ENCODE measurements around the gene VAT1L.
A peak's percentile ranks its signal among the peaks of the same experiment; 100 is the strongest.

Gene VAT1L, protein sequence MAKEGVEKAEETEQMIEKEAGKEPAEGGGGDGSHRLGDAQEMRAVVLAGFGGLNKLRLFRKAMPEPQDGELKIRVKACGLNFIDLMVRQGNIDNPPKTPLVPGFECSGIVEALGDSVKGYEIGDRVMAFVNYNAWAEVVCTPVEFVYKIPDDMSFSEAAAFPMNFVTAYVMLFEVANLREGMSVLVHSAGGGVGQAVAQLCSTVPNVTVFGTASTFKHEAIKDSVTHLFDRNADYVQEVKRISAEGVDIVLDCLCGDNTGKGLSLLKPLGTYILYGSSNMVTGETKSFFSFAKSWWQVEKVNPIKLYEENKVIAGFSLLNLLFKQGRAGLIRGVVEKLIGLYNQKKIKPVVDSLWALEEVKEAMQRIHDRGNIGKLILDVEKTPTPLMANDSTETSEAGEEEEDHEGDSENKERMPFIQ

DNA sequence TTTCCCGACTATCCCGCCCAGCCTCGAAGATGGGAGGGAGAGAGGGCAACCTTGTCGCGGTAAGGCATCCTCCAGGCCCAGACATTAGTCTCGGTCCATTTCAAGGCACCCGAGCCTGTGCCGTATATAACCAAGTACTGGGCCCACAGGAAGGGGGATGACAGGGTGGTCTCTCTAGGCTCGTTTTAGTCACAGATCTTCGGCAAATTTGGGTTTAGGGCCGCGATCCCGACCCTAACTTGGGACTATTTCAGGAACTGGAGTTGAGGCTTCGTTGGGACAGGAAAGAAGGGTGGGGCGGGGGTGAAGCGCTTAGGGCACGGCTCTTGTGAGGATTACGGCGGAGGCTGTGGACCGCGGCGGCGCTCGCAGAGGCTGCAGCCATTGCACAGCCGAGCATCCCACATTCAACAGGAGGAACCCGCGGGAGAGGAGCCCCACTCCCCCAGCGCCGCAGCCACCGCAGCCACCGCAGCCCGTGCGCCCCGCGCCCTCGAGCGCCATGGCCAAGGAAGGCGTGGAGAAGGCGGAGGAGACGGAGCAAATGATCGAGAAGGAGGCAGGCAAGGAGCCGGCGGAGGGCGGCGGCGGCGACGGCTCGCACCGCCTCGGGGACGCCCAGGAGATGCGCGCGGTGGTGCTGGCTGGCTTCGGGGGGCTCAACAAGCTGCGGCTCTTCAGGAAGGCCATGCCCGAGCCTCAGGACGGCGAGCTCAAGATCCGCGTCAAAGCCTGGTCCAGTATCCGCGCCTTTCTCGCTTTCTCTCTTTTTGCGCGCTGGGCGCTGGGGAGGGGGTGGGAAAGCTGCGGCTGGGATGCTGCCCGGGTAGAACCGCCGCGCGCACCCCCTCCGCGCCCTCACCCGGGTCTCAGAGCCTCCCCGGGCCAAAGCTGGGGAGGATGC is at the start of gene VAT1L:
Gene VAT1L (plus strand): TSS at position 384 of the 904 bp plus-strand sequence. CDS start 119 bp downstream, at position 503.
- no peak for DNase-seq

DNA sequence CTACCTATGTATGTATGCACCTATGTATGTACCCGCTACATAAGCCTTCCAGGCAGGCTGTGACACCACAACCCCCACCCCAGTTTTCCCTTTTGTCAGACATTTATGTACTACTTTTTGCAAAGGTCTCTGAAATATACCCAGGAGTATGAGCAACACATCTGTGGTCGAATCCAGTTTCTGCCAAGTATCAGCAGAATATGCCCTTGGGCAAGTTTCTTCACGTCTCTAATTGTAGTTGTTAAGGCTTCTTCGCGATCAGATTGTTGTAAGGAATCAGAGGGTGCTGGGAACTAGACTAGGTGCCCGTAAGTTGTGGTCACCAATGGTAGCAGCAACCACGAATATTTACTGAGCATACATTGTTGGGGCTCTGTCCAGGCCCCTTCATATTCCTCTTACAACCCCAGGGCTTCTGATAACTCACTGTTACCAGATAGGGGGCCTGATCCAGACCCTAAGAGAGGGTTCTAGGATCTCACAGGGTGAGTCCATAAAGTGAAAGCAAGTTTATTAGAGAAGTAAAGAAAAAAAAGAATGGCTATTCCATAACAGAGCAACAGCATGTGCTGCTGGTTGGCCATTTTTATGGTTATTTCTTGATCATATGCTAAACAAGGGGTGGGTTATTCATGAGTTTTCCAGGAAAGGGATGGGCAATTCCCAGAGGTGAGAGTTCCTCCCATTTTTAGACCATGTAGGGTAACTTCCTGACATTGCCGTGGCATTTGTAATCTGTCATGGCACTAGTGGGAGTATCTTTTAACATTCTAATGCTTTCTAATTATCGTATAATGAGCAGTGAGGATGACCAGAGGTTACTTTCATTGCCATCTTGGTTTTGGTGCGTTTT is 49.4 kb upstream of the VAT1L start:
- DNase-seq, result no peak

DNA sequence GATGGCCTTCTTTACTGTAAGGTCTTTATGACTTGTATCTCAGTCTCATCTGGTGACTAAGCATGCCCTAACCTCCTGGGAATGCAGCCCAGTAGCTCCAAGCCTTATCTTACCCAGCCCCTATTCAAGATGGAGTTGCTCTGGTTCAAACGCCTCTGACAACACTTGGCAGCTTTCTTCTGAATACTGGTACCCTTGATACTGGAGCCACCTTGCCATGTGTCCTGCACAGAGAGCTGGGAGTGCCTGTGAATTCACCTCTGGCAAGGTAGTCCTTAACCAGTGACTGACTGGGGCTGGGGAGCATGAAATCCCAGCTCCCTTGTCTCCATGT is 48.8 kb upstream of the VAT1L start:
- DNase-seq, result no peak

DNA sequence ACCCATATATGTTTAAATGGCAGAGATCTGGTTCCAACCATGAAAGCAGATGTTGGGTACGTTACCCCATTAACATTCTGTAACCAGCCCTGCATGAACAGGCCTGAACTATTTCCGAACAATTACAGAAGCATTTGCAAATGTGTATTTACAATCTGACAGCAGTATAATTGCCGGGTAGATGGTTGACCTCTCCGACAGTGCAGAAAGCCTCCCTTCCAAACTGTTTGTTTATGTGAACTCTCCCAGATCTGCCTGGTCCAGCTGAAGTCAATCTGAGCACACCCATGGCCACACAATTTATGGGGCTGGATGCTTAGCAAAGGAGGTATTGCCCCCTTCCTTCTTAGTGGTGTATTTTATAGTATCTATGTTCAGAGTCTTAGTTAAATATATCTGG is 44.2 kb upstream of the VAT1L start:
- peak; percentile 33 for DNase-seq

DNA sequence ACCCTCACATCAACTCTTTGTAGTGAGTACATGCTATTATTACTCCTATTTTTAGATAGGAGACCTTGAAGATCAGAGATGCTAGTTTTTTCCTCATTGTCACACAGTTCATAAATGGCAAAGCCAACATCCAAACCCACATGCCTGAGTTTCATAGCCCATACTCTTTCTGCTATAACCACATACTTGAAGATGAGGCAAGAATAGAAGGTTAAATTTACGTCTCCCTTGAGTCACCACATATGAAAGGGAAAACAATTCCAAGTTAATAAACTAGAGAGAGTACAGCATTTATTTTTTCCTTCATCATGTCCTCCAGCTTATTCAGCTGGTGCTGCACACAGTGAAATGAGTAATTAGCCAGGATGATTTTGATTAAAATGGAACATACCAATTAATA is 42.4 kb upstream of the VAT1L start:
- DNase-seq, result no peak

DNA sequence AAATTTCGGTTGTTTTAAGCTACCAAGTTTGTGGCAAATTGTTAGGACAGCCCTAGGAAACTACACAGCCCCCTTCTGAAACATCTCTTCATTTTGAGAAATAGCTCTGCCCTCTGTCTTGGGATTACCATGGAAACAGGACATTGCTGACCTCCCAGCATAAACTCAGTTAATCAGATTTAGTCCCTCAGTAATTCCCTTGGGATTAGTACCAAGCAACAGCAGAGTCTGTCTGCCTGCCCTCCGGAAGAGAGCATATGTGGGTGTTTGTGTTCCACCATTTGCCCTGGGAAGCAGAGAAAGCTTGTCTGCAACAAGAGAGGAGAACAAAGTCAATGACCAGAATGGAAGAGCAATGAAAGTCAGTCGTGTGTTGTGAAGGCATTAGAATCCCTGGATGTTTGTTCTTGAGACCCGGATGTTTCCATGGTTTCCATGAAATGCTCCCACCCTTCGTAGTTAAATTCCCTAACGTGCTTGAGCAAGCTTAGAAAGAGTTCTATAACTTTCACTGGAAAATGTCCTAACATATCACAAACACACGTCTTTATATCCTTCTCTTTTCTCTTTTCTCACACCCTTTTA is 39.9 kb upstream of the VAT1L start:
- DNase-seq, result no peak

DNA sequence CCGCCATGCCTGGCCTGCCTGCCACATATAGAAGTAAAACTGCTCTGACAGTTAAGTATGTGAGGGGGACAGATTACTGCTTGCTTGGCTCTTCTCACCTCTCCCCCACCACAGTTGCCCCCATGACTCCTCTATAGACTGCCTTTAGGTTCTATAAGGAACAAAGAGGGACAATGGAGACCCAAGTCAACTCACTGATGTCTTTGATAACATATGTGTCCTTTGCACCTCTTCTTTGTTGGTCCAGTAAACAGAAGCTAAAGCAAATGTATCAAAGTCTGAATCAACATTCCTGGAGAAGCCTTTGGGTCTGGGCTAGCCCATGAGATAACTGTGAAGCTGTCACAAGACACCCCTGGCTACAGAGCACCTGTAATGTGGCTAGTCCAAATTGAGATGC is 38.9 kb upstream of the VAT1L start:
- no peak for DNase-seq

DNA sequence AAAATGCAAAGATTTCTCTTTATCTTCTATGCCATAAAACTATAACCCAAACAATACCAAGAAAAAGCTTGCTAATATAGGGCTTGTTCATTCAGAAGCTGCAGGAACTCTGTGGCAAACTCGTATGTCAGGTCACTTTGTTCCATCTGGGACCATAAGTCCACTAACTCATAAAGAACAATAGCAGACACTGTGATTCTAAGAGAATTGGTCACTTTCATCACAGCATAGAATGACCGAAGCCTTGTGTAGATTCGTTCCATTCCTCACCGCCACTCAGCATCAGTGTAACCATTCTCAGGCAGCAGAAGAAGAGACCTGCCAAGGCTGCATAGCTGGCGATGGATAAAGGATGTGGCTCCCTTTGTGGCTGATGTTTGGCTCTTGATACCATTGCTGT is 30.3 kb upstream of the VAT1L start:
- DNase-seq, result no peak

DNA sequence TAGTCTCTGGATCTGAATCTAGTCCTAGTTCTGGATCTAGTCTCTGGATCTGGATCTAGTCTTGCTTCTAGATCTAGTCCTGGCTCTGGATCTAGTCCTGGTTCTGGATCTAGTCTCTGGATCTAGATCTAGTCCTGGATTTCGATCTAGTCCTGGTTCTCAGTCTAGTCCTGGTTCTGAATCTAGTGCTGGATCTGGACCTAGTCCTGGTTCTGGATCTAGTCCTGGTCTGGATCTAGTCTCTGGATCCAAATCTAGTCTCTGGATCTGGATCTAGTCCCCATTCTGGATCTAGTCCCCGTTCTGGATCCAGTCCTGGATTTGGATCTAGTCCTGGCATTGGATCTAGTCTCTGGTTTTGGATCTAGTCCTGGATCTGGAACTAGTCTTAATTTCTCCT is 29.9 kb upstream of the VAT1L start:
- no peak for DNase-seq

DNA sequence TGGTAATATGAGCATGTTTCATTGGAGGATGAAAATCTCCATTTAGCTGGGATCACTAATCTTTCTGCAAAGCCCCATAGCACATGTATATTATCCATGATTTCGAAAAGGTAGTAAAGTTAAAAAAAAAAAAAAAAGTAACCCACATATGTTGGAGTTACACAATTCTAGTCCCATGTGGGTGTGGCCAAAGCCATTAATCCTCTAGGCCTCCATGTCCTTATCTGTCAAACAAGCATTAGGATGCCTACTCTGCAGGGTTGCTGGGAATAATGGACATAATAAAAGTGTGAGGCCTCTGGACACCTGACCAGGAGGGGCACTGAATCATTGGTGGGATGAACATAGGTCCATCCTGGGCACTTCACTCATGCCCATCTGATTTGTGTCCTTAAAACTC is 29.2 kb upstream of the VAT1L start:
- no peak for DNase-seq

DNA sequence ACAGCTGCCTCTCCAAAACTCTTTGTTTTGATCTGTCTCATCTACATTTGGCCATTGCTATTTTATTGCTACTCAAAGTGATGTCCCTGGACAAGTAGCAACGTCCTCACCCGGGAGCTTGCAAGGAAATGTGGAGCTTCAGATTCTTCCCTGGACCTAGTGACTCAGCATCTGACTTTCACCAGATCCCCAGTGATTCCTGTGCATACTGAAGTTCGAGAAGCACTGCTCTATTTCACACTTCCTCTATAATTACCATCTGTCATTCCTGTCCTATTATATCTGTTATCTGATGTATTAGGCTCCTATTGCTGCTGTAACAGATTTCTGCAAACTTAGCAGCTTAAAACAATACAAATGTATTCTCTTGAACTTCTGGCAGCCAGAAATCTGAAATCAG is 28.5 kb upstream of the VAT1L start:
- no peak for DNase-seq

DNA sequence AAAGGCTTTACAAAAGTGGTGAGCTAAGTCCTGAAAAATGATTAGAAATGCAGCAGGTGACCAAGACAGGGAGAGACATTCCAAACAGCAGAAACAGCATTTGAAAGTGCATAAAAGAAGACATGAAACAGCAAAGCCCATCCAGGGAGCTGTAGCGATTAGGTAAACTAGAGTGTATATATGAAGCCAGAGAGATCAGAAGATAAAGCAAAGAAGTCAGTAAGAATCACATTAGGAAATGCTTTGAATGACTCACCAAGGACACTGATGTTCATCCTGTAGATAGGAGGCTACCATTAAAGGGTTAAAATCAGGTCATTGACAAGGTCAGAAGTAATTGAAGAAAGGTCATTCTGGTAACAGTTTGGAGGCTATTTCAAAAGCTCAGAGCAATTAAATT is 27.6 kb upstream of the VAT1L start:
- no peak for DNase-seq

DNA sequence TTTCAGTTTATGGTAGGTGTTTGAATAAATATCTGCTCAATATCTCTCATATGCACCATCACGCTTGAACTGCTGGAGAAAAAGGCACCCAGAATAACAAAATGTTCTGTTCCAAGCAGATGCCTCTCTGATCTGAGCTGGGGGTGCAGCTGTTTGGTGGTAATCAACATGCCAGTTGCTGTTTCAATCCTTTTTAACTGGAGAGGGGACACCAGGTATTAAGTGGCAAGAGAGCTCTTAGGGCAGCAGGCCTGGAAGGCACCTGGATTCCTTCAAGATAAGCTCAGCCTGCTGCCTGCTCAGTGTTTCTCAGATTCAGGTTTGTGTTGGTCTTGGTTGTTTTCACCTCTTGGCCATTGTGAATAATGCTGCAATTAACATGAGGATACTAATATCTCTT is 27.2 kb upstream of the VAT1L start:
- DNase-seq, result no peak

DNA sequence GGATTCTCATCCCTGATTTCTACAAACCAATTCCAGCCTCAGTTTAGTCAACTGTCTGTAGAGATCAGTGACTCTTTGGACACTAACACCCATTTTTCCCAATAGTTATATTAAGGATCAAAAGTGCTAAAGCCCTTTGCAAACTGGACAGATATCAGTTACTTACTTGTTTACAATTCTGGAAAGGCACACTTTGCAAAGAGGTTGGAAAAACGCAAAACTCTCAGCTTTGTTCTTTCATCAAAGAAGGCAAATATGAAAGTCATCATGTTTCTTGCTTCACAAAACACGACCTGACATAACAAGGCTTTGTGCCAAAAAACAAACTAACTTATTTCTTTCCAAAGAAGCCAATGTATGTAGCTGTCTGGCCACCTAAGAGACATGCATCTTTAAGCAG is 26.1 kb upstream of the VAT1L start:
- DNase-seq, result no peak

DNA sequence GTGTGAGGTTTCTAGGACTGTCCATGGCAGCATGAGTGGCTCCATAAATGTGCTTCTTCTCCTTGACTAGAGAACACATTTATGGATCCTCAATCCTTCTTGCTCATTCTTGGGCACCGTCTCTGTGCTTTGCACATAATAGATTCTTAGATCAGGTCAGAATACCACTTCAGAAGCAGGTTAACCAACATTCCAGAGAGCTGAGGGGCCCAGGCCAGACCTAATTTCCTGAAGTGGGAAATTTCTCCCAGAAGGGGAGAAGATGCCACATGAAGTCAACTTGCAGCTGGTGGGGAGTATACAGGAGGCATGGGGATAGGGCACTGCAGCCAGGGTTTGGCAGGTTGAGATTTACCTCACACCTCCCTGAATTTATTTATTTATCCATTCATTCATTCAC is 24.4 kb upstream of the VAT1L start:
- no peak for DNase-seq

DNA sequence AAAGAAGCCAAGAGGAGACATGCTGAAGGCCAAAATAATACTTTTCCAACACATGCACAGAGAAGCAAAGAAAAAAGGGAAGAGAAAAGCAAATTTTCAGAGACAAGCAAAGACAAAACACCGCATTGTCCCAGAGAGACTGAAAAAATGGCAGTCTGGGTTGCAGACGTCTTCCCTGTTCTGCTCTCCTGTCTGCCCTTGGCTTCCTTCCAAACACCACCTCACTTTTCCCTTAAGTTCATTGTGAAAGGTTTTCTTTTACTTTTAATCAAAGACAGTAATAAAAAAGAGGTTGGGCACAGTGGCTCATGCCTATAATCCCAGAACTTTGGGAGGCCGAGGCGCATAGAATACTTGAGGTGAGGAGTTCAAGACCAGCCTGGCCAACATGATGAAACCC is 21.2 kb upstream of the VAT1L start:
- DNase-seq, result no peak

DNA sequence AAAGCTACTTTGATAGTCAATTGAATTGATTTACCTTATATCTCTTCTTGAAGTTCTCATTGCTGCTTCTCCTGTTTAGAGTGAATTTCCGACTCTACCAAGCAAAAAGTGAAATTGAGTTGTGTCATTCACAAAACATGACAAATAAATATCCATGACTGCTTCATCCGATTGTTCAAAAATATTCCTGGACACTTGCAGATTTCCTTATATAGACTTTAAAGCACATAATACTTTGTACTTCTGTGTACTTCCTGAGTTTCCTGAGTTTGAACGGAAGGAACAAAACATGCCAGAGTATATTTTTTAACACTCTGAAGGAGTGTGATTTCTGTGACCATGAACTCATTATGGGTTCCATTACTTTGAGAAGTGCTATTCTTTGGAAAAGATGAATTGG is 20.5 kb upstream of the VAT1L start:
- DNase-seq, result no peak

DNA sequence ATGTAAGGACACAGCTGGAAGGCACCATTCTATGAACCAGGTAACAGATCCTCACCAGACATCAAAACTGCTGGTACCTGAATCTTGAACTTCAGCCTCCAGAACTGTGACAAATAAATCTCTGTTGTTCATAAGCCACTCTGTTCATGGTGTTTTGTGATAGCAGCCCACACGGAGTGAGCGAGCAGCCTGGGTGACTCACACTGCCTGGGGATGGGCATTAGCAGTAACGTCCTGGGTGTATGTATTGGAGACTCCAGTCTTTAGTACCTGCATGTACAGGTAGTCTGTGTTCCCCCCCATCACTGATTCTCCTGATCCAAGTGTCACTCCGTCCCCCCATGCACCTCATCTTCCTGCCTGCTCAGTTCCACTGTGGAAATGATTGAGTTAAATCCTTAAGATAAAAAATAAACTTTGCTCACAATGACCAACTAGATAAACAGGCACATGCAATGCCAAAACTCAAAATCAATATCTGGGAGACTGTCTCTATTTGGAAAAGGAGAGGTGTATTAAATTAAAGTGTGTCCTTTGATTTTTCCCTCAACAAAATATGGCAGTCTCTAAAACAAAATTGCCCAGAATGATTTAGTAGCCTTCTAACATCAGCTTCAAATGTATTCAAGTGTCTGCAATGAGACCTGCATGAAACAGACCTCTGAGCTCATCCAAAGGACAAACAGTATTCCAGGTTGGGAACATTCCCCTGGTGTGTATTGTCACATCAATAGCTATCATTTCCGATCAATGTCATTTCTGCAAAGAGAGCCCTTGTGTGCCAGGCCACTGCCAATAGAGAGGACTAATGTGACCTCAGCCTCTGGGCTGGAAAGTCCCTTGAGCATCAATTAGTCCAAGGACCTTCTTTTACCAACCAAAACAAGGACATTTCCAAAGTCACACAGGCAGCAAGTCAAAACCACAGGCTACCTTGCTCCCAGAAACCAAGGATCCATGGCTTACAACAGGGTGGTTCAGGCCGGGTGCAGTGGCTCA is 12.2 kb upstream of the VAT1L start:
- no peak for DNase-seq

DNA sequence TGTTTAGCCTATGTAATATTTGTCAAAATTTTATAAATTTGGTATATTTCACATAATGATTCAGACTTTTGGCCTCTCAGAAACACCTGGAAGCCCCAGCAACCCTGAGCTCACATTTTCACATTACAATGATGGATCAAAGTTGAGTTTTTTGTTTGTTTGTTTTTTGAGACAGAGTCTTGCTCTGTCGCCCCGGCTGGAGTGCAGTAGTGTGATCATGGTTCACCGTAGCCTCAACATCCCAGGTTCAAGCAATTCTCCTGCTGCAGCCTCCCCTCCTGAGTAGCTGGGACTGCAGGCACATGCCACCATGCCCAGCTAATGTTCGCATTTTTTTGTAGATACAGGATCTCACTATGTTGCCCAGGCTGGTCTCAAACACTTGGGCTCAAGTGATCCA is 10.6 kb upstream of the VAT1L start:
- no peak for DNase-seq

DNA sequence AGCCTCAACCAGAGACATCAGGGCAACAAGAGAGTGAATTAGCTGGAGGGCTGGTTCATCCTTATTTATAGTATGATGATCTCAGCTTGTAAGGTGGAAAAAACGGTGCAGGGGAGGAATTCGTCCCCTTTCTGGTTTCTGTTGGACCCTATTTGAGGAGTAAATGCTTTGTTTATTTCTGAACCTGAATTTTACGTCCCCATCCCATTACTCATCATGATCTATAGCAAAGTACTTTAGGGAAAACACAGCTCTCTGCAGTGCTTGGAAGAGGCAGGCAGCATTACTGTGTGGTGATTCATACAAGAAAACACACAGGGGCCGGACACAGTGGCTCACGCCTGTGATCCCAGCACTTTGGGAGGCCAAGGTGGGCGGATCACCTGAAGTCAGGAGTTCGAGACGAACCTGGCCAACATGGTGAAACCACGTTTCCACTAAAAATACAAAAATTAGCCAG is 8.0 kb upstream of the VAT1L start:
- no peak for DNase-seq

DNA sequence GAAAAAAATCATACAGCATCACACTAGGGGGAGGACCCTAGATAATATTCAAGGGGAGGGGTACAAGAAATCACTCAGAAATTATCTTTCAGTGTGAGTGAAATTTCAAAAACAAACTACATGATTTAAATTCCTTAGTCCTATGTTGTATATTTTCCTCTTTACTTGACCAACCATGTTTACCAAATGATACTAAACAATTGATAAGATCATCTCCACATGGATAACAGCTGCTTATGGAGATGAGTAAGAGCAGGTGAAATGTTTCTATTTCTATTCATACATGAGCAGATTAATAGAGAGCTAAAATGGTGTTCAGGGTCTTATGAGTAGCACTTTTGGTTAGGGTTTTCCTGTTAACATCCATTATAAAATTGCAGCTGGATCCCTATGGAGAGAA is 7.3 kb upstream of the VAT1L start:
- DNase-seq, result no peak

DNA sequence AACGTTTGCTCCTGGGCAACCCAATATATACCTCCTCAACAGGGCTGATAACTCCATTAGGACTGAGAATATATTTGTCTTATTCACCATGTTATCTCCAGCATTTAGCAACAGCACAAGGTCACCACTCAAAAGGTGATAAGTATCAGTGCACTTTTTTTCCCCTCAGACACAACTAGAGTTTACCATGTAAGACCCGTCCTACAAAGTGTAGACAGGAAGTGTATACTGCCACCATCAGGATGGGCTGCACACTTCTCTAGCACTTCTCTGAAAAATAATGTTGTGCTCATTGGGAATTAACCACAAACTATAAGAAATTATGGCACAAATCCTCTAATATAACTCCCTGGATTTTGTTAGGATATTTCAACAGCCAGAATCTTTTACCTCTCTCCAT is 5.7 kb upstream of the VAT1L start:
- DNase-seq, result no peak
